Measurements from ENCODE around the gene TMEM11.

DNA sequence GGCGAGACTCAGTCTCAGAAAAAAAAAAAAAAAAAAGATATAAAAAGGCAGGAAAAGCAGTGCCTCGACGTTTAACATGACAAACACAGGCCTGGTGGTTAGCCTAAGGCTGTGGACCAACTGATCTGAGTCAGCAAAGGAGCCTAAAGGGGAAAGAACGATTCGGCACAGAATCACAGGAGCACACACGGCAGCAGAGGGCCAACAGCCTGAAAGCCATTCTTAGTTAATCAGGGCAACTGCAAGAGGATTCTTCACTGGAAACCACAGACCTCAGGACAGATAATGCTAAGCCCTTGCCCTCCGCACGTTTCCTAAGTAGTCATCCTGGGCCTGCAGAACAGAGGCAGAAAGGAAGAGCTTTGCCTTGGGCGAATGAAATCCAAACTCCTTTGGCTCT is 14.7 kb downstream of the TMEM11 start:
- TF ChIP-seq CTCF (conservative IDR thresholded peaks at IDR 0.05; ENCODE audit: low read depth, low read length) (no peak), CEBPB (IDR thresholded peaks at IDR 0.05; ENCODE audit: low read depth, low read length) (no peak)

Data from IMR-90 (cell line).